Lung microvascular endothelial cell (primary cell): Measurements from ENCODE around the gene ADGB. TPM values are rescaled to one million over a fixed set of nuclear protein-coding genes. Genes with fewer than 3 reads are reported as not detected.
"Not testable (repeated sequence)": the region's sequence is repeated elsewhere in the genome, so short reads cannot be mapped to it uniquely, and the experiment has no call there.

Source experiments
- DNase-seq, 2 donors: peaks; one replicate each; pipeline versions ENCODE4 v3.0.0 to v3.0.0-alpha.2; 2010; ENCODE audit warnings: low read depth in 2 of 2
- total RNA-seq: library from RNA; depleted of rRNA; stranded (reverse); fragments of >200 nt; gene quantifications from 2 replicates; pipeline ENCODE4 v1.2.1, GENCODE V29; 2014

ADGB gene
- not detected in 2 replicates for total RNA-seq

DNA sequence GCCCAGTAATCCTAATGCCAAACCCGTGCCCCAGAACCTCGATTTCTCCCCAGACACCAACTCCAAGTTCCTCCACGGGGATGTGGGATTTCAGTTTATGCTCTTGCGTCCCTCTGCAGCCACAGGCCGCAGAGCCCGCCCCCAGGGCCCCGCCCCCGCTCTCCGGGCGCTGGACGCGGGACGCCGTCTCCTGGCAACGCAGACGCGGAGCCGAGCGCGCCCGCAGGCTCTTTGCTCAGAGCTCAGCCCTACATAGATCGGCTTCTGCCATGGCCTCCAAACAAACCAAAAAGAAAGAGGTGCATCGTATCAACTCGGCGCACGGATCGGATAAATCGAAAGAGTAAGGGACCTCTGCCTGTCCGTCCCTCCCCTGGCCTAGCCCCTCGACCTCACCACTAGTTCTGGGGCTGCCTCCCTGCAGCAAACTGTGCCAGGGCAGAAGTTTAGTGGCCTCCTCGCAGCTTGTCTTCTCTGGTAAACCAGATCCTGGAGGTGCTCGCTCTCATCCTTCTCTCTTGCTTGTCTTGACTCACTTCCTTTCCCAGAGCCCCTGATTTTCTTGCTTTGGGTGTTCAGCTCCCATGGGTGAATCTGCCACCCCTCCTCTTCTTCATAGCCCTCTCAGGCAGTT is at the start of gene ADGB:
Gene ADGB, plus strand, starts transcription at position 201 of the 634 bp plus-strand sequence. Its CDS starts 69 bp downstream, at position 270.
- peak; percentile 41 to 55 for DNase-seq

DNA sequence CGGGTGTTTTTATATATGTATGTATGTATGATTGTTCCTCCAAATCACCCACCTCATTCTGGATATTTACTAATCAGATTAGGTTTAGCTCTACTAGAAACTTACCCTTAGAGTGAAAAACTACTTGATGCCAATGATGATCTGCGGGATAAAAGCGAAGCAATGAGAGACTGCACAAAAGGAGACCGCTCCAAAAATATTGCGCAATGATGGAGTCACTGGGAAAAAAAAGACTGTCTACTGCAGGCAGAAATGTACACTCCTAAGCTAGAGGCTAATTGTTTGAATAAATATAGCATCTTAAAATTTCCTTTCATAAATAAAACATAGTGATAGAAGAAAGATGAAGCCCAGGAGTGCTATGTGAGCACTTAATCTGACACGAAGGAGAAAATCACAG is 47.9 kb upstream of the ADGB start:
- DNase-seq = no peak

DNA sequence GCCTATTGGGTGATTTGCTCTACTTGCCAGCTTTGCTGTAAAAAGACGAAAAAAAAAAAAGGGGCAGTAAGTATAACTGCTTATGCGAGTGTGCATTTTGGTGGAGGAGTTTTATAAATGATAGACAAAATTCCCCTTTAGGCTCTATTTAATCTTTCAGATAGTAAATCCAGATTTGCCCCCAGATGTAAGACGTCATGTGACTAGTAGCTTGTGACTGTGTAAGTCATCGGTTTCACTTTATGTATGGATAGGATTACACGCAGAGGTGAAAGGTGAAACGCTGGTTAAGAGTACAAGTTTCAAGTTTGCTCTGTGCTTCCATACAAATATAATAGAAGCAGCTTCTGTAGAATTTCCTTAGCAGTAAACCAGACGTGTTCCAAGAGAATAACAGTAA is 47.2 kb upstream of the ADGB start:
- DNase-seq = no peak

DNA sequence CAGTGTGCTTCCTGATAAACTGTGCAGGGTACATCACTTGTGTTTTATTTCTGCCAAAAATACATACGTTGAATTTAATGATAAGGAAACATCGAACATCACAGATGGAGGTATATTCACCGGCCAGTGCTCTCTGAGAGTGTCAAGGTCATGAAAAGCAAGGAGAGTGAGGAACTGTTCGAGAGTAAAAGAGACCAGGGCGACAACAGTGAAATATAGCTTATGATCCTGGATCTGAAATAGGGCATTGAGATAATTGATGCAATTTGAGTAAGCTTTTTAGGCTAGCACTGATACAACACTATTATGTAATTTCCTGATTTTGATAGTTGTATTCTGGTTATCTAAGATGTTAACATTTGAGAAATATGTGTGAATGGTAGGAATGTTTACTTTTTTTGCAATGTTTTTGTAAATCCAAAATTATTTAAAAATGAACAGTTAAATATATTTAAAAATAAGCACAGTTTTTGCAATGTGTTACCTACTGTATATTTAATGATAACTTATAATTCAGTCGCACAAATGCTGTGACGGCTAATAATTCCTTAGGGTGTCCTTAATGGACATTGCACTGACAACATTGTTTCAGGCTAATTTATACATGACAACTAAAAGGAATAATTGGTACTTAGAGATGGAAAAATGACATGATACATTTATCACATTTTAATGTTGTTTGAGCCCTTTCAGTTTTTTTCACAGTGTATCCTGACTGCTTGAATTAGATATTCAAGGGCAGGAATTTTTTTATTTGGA is 45.2 kb upstream of the ADGB start:
- DNase-seq = no peak

DNA sequence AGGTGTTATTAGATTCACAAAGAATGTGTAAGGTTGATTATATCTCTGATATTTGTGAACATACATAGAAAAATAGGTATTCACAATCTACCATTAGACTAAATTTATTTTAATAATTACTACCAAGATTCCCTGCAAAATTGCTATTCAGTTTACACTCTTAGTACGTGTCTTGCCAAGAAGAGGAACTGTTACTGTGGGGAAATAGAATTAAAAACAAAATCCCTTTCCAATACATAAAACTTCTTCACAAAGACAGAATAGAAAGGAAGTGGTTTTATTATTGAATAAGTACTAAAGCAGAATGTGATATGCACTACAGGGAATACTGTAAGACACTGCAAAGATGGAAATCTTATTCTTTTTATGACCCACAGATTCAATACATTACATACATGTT is 38.2 kb upstream of the ADGB start:
- no peak for DNase-seq

DNA sequence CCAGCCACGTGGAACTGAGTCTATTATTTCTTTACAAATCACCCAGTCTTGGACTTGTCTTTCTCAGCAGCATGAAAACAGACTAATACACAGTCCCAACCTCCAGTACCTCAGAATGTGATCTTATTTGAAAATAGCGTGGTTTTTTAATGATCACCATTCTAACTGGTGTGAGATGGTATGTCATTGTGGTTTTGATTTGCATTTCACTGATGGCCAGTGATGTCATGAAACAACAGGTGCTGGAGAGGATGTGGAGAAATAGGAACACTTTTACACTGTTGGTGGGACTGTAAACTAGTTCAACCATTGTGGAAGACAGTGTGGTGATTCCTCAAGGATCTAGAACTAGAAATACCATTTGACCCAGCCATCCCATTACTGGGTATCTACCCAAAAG is 32.1 kb upstream of the ADGB start:
- not testable (repeated sequence) for DNase-seq

DNA sequence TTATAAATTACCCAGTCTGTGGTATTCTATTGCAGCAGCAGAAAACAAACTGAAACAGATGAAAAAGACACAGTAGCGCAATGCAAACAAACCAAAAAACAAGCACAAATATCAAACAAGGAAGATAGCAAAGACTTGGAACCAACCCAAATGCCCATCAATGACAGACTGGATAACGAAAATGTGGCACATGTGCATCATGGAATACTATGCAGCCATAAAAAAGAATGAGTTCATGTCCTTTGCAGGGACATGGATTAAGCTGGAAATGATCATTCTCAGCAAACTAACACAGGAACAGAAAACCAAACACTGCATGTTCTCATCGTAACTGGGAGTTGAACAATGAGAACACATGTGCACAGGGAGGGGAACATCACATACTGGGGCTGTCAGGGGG is 30.2 kb upstream of the ADGB start:
- not testable (repeated sequence) for DNase-seq

DNA sequence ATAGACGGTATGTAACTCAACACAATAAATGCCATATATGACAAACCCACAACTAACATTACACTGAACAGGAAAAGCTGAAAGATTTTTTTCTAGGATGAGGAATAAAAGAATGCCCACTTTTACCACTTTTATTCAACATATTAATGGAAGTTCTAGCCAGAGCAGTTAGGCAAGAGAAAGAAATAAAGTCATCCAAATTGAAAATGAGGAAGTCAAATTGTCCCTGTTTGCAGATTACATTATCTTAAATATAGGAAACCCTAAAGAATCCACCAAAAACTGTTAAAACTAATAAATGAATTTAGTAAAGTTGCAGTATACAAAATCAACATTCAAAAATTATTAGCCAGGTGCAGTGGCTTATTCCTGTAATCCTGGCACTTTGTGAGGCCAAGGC is 24.6 kb upstream of the ADGB start:
- no peak for DNase-seq

DNA sequence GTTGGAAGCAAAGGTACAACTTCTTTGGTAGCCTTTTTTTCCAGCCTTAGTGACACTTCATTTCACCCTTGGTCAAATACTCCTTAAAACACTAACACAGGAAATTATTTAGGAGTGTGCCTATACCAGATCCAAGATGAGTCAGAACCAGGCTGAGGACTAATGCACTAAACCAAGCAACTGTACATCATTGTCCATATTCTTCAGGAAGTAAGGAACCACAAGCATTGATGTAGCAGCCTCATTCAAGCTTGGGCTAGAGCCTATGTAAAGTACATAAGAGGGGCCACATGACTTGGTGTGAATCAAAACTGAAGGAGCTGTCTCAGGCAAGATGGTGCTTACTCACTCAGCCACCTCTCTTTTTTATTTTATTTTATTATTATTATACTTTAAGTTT is 20.7 kb upstream of the ADGB start:
- DNase-seq = peak in 1 of 2 donors; percentile 62

DNA sequence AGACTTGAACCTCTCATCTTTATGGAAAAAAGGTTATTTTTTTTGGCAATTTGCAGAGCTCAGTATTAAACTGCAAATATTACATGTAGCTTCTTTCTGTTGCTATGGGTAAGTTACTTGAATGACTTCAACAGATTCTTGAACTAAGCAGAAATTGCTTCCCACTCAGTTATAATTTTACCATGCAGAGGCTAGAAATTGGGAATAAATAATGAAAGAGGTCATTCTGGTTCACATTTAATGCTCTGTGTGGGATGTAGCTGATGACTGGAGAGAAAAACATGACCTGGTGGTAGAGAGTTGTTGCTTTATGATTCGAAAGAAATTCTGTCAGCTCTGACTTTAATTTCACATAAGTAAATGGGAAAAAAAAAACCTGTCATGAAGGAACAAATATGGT is 16.8 kb upstream of the ADGB start:
- no peak for DNase-seq

DNA sequence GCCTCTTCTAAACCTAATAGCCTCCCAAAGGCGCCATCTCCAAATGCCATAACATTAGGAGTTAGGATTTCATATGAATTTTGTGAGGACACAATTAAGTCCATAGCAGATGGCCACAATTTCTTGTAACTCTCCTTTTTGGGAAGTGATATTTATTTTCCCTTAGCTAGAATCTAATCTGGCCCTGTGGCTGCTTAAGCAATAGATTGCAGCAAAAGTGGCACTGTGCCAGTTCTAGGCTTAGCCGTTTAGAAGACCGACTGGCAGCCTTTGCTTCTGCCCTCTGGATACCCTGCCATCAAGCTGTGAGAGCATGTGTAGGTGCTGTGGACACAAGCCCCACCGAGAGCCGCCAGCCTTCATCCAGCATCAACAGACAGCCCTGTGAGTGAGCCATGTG is 15.9 kb upstream of the ADGB start:
- no peak for DNase-seq

DNA sequence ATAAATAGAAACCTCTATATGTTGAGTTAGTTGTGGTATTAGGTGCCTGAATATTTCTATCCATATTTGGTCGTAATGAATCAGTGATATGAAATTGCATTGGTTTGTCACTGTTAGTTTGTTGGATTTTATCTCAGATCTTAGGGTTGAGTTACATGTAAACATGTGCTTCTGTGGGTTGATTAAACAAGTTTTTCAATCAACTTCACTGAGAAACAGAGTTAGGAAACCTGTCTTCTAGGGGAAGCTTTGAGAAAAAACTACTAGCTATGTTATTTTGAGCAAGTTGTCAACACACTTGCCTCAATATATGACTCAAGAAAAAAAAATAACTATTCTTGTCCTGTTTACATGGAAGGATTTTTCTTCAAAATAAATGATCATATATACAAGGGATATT is 14.8 kb upstream of the ADGB start:
- no peak for DNase-seq

DNA sequence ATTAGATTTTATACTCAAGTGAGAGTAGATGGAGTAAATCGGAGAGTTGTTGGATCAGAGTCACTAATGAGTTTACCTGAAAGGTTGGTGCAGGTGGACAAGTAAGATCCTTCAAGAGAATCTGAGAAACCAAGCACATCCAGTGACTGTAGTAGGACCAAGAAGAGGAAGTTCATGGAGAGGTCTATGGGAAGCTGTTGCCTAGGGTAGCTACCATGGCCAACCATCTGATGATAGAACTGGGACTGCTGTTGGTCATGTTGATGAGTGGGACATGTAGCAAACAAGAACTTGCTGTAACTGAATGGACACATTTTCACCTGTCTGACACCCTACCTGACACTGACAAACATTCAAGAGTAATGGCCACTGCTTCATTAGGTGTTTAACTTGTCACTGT is 11.3 kb upstream of the ADGB start:
- DNase-seq = no peak

DNA sequence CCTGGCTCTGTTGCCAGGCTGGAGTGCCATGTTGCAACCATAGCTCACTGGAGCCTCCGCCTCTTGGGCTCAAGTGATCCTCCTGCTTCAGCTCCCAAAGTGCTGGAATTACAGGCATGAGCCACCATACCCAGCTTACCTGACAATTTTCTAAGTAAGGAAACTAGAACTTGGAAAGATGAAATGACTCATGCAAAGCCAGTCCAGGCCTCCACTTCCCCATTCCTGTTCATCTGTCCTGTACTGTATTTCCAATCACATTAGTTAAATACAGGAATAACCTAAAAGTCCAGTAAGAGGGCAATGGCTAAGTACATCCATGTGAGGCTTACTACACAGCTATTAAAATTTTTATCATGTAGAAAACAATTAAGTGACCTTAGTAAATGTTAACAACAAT is 8.3 kb upstream of the ADGB start:
- DNase-seq = no peak

DNA sequence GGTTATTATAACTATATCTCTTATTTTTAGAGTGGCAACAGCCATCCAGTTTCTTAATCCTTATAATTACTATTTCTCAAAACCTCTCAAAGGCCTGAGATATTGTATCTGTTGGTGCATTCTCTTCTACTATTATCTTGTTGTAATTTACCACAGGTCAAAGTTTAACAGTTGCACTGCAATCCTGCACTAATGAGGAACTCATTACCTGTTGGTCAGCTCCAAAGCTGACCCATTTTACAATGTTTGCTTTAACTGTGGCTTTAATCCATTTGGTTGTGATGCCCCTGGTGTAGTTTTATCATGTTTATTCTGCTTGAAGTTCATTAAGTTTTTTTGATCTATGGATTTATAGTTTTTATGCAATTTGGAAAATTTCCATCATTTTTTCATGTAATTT is 6.3 kb upstream of the ADGB start:
- DNase-seq = no peak

DNA sequence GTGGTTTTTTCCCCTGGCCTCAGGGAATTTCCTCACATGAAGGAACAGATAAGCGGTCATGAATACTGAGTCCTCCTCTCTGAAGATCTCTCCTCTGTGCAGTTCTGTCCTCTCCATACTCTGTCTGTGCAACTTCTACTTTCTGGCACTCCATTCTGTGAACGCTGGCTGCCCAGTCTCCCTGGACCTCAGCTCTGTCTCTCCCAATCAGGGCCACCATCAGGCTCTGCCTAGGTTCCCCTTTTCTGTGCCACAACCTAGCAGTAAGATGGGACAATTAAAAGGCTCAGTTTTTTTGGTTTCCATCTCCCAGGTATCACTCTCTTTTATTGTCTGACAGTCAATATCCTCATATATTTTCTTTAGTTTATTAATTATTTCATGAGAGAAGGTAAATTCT is 4.8 kb upstream of the ADGB start:
- no peak for DNase-seq

DNA sequence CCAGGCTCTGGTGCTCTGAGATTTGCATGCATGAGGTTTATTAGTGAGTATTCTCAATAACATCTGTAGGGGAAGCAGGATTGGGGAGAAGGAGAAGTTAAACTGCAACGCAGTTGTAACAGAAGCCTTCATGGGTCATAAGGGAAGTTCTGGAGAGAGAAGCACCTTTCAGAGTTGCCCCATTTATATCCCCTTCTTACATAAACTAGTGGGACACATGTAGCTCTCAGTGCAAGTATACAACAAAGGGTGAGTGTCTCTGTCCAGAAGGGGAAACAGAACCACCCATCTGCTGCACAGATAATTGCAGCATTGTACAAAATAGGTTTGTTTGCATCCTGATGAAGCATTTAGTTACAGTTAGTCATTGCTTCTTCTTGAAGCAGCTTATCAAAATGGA is 4.3 kb upstream of the ADGB start:
- DNase-seq = no peak

DNA sequence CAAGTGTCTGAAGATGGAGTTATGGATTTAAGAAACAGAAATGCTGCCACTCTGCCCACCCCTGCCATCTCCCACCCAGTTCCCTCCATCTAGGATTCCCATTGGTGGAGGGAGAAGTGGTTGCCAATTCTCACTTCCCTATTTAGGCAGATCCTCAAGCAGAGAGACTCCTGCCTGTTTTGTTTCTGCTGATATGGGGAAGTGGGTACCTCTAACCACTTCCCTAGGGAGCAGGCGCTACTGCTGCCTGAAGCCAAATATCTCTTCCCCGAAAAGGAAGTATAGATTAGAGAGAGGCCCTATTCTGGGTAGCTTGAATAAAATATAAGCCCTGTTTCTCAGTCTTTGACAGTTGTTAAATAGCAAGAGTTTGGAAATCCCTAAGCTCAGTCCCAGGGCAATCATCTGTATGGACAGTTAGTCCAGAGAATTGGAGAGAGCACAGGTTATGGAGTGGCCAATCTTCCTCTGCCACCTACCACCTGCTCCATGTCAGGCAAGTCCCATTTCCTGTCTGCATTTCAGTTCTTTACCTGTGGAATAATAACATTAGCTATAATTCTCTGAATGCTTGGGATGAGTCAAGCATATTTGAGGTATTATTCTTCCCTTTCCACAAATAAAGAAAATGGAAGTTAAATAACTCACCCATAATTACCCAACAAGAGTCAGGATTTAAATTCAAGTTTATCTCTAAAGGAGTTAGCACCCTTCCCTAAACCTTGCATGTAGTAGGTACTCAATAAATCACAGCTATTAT is 2.6 kb upstream of the ADGB start:
- no peak for DNase-seq

DNA sequence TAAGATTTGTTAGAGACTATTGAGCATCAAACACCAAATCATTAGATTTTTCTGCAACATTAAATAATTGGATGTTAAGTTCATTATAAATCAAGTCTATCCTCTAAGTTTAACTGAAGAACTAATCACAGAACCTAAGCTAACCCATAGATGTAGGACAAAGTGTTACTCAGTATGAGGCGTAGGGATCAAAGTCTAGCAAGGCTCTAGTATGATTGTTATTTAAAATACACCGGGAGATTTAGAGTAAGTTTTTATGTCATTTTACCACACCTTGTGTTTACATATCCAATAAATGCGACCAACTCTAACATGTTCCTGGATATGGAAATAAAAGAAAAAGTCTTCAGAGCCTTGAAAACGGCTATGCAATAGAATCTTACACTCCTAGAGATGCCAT is 2.6 kb downstream of the ADGB start:
- DNase-seq = no peak

DNA sequence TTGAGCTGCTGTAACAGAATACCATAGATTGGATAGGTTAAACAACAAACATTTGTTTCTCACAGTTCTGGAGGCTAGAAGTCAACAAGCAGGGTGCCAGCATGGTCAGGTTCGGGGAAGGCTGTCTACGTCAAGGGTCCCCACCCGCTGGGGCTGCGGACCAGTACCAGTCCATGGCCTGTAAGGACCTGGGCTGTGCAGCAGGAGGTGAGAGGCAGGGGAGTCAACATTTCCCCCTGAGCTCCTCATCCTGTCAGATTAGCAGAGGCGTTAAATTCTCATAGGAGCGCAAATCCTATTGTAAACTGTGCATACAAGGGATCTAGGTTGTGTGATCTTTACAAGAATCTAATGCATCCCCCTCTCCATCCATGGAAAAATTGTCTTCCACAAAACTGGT is 3.8 kb downstream of the ADGB start:
- no peak for DNase-seq

DNA sequence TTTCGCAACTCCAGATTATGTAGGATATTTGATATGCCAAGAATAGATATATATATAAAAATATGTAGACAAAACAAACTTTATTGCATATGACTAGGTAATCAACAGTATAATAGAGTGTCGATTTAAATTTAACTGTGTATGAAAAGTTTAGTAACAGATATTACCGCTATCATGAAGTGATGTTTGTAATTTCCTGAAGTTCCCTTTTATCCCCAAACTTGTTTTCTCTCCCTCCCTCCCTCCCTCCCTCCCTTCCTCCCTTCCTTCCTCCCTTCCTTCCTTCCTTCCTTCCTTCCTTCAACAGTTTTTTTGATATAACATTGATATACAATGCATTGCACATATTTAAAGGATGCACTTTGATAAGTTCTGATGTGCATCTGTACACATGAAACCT is 15.2 kb downstream of the ADGB start:
- DNase-seq = no peak

DNA sequence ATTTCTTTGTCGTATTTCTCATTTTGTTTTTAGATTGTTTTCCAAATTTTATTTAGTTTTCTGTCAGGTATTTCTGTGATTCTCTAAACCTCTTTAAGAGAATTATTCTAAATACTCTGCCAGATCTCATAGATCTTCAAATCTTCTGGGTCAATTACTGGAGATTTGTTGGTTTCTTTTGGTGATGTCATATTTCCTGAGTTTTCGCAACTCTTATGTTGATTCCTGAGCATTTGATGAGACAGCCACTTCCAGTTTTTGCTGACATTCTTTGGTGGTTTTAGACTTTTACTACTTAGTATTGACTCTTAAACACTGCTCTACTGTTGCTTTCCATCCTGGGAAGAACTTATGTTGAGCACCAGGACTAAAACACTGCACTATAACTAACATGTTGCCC is 21.9 kb downstream of the ADGB start:
- DNase-seq = no peak

DNA sequence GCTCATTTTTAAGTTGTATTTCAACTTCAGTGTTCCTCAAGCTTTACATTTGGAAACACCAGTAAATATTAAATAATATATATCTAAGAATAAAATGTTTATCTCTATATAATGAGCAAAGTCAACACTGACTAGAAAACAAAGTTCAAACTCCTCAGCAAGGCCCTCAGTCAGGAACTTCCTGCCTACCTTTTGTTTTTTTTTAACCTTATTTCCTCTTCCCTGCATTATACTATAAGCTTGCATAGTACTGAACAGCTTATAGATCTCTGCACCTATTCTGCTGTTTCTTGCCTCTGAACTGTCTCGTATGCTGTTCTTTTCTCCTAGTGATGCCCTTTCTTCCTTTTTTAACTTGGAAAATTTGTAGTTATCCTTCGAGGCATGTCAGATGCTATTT is 29.6 kb downstream of the ADGB start:
- no peak for DNase-seq
